GF-D8 (cell line): ENCODE data around the gene PLA2R1.

ENCODE experiments used
- DNase-seq: peaks from one replicate; lab custom pipeline; 2025; lab: John Stamatoyannopoulos, UW

The PLA2R1 gene

GRCh38 chr2:159895258-159896065, 167.0 kb downstream of the PLA2R1 start:
- no peak for DNase-seq

GRCh38 chr2:159894145-159894838, 168.1 kb downstream of the PLA2R1 start:
- no peak for DNase-seq

- DNase-seq = no peak
These were observed 169.2 kb downstream of the PLA2R1 start for GRCh38 chr2:159892990-159893810.

- no peak for DNase-seq
These were observed 170.3 kb downstream of the PLA2R1 start for GRCh38 chr2:159891917-159892730.

- no peak for DNase-seq
These were observed 171.2 kb downstream of the PLA2R1 start for GRCh38 chr2:159891267-159891588.

- DNase-seq = no peak
These were observed 171.7 kb downstream of the PLA2R1 start for GRCh38 chr2:159890551-159891266.

- no peak for DNase-seq
These were observed 180.2 kb downstream of the PLA2R1 start for GRCh38 chr2:159882130-159882745.
